SK-N-SH (cell line): ENCODE data around the gene CLEC6A. TPM values are rescaled to one million over a fixed set of nuclear protein-coding genes. Genes with fewer than 3 reads are reported as not detected.

ENCODE experiments used
- CTCF ChIA-PET: fragments of 300-600, 350-600 bp; formaldehyde crosslinking; extraction: SDS; loops from one replicate; lab custom pipeline; 2021; lab: Yijun Ruan, JAX
- POLR2A ChIA-PET: fragments of 350-600 bp; sonication (Branson Sonifier 250); formaldehyde crosslinking; extraction: SDS; loops from one replicate; lab custom pipeline; 2020; ENCODE audit warnings: antibody characterized with exemption, inconsistent platforms; lab: Yijun Ruan, JAX
- DNase-seq: peaks from one replicate; pipeline ENCODE4 v3.0.0; 2012
- H2AFZ ChIP-seq: fragments of 200-600 bp; sonication (generic); 2 replicates; pipeline ENCODE4 v1.8.1; 2016; ENCODE audit warnings: antibody characterized with exemption, mild to moderate bottlenecking, low read depth
- H3F3A ChIP-seq: fragments of 200-600 bp; sonication (generic); replicated peaks from 2 replicates; pipeline ENCODE3; 2016; ENCODE audit warnings: antibody characterized with exemption, mild to moderate bottlenecking; ENCODE audit not compliant: insufficient read depth
- H3K27ac ChIP-seq, 2 experiments: fragments of 200-500 bp in 1 of 2; fragments of 200-600 bp in 1 of 2; sonication (Bioruptor generic) in 1 of 2; sonication (generic), shearing (Covaris generic) in 1 of 2; 2 replicates each; pipeline versions ENCODE4 v1.5.1 to v1.6.1; 2014 to 2016; ENCODE audit warnings: low read depth in 2 of 2, inconsistent platforms in 1 of 2, low read length in 1 of 2, mild to moderate bottlenecking in 1 of 2, mixed read lengths in 1 of 2
- H3K27me3 ChIP-seq: fragments of 200-600 bp; sonication (generic), shearing (Covaris generic); 2 replicates; pipeline ENCODE4 v1.6.1; 2016; ENCODE audit warnings: mixed run types; ENCODE audit not compliant: insufficient read depth
- H3K36me3 ChIP-seq, 2 experiments: fragments of 200-500 bp in 1 of 2; fragments of 200-600 bp in 1 of 2; sonication (Bioruptor generic) in 1 of 2; sonication (generic) in 1 of 2; replicated peaks in 1 of 2; 2 replicates each; pipeline versions ENCODE3 to v1.5.1; 2014 to 2016; ENCODE audit warnings: low read length in 1 of 2, mild to moderate bottlenecking in 1 of 2; ENCODE audit not compliant: insufficient read depth in 2 of 2, control insufficient read depth in 1 of 2
- H3K4me1 ChIP-seq, 2 experiments: fragments of 200-500 bp in 1 of 2; fragments of 200-600 bp in 1 of 2; sonication (Bioruptor generic) in 1 of 2; sonication (generic), shearing (Covaris generic) in 1 of 2; 2 replicates each; pipeline versions ENCODE4 v1.5.1 to v1.6.1; 2014 to 2016; ENCODE audit warnings: low read depth in 1 of 2, low read length in 1 of 2, mixed run types in 1 of 2; ENCODE audit not compliant: insufficient read depth in 2 of 2, control insufficient read depth in 1 of 2
- H3K4me2 ChIP-seq: fragments of 200-600 bp; sonication (generic), shearing (Covaris generic); 2 replicates; pipeline ENCODE4 v1.6.1; 2017; ENCODE audit warnings: mixed run types
- H3K4me3 ChIP-seq, 2 experiments: fragments of 200-500 bp in 1 of 2; fragments of 200-600 bp in 1 of 2; sonication (Bioruptor generic) in 1 of 2; sonication (generic), shearing (Covaris generic) in 1 of 2; 2 replicates each; pipeline versions ENCODE4 v1.5.1 to v1.8.1; 2014 to 2016; ENCODE audit warnings: low read depth in 2 of 2, inconsistent platforms in 1 of 2, low read length in 1 of 2, mild to moderate bottlenecking in 1 of 2, mixed read lengths in 1 of 2, moderate library complexity in 1 of 2
- H3K79me2 ChIP-seq: fragments of 200-600 bp; sonication (generic); 2 replicates; pipeline ENCODE4 v1.8.1; 2017; ENCODE audit warnings: mild to moderate bottlenecking; ENCODE audit not compliant: insufficient read depth
- H3K9ac ChIP-seq: fragments of 200-600 bp; sonication (generic); 2 replicates; pipeline ENCODE4 v1.6.1; 2017; ENCODE audit warnings: mixed run types
- H3K9me2 ChIP-seq: fragments of 200-600 bp; sonication (generic); 2 replicates; pipeline ENCODE4 v1.6.1; 2017; ENCODE audit warnings: mixed run types
- H3K9me3 ChIP-seq: fragments of 200-600 bp; sonication (generic); 2 replicates; pipeline ENCODE4 v1.6.1; 2017; ENCODE audit warnings: mixed run types, mild to moderate bottlenecking, moderate library complexity
- H4K20me1 ChIP-seq: fragments of 200-600 bp; sonication (generic); 2 replicates; pipeline ENCODE4 v1.6.1; 2017; ENCODE audit warnings: mild to moderate bottlenecking, mixed run types; ENCODE audit not compliant: insufficient read depth
- FOXJ3 ChIP-seq: sonication (generic); formaldehyde crosslinking; IDR thresholded peaks from 2 replicates; pipeline ENCODE4 v1.5.1; 2020; ENCODE audit warnings: mild to moderate bottlenecking, missing genetic modification reagents
- GATA2 ChIP-seq: sonication (generic); formaldehyde crosslinking; IDR thresholded peaks from 2 replicates; pipeline ENCODE4 v1.5.0; 2020; ENCODE audit warnings: mild to moderate bottlenecking, missing genetic modification reagents
- NFIC ChIP-seq: IDR thresholded peaks from 2 replicates; pipeline ENCODE4 v1.4.0; 2012; ENCODE audit warnings: borderline replicate concordance
- WGBS: methylation state at CpG from one replicate; pipeline ENCODE4 v1.1.6; 2017; ENCODE audit warnings: low lambda C conversion rate; 5-methylcytosine and 5-hydroxymethylcytosine counted together
- polyA plus RNA-seq, 3 experiments: library from polyadenylated mRNA; depleted of rRNA; stranded (reverse); fragments of >200 nt; gene quantifications; 2 replicates each; pipeline ENCODE4 v1.2.3, GENCODE V29; 2012
- small RNA-seq, 7 experiments: library from RNA; depleted of rRNA; stranded (forward); fragments of <200 nt; gene quantifications; one replicate each; pipeline ENCODE3, GENCODE V24; 2012
- TF ChIP-seq, protein P1 (sequence below): IDR thresholded peaks from 2 replicates; pipeline ENCODE4 v1.4.0; 2012; ENCODE audit warnings: low read depth, borderline replicate concordance
- TF ChIP-seq, protein P2 (sequence below): IDR thresholded peaks from 2 replicates; pipeline ENCODE4; 2012

The CLEC6A gene
- polyA plus RNA-seq, 1 of the 3 experiments (the other 2 are of a cell fraction), result not detected

GRCh38 chr12:8519171-8519570 is 63.4 kb downstream of the CLEC6A start:
- H3F3A ChIP-seq, result no peaks in the 10 kb centered on the region
- TF ChIP-seq GATA2 (CRISPR knock-in tag) (no peak), FOXJ3 (no peak)
- TF ChIP-seq, protein P1, sequence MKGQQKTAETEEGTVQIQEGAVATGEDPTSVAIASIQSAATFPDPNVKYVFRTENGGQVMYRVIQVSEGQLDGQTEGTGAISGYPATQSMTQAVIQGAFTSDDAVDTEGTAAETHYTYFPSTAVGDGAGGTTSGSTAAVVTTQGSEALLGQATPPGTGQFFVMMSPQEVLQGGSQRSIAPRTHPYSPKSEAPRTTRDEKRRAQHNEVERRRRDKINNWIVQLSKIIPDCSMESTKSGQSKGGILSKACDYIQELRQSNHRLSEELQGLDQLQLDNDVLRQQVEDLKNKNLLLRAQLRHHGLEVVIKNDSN, result no peak
- TF ChIP-seq, all 33 proteins: peak for 0
- Histone ChIP-seq H3K4me1 (no peaks in the 10 kb centered on the region), H3K9me2 (no peaks in the 10 kb centered on the region), H3K4me2 (no peak overlapping the region), H3K9ac (no peak overlapping the region), H3K27ac (no peak overlapping the region), H3K27me3 (no peaks in the 10 kb centered on the region), H4K20me1 (no peaks in the 10 kb centered on the region), H3K9me3 (no peaks in the 10 kb centered on the region), H2AFZ (no peak overlapping the region), H3K36me3 (no peaks in the 10 kb centered on the region), H3K79me2 (no peaks in the 10 kb centered on the region), H3K4me3 (no peak overlapping the region)
- WGBS, result 2% methylated on average over 4 of the region's 4 CpGs
- no peak for DNase-seq
- ChIA-PET POLR2A (no interaction called here), CTCF (no interaction called here)

- no peaks in the 10 kb centered on the region for H4K20me1 ChIP-seq
- H3K4me1 ChIP-seq, result no peaks in the 10 kb centered on the region
- H3K36me3 ChIP-seq, result no peaks in the 10 kb centered on the region
- H3K9me2 ChIP-seq, result no peaks in the 10 kb centered on the region
- no peaks in the 10 kb centered on the region for H3F3A ChIP-seq
- no peaks in the 10 kb centered on the region; the same call in 1 of the 2 replicates for H3K27me3 ChIP-seq
- H3K9me3 ChIP-seq, result no peaks in the 10 kb centered on the region
- no peak overlapping the region for H2AFZ ChIP-seq
- POLR2A ChIA-PET, result no interaction called here
- CTCF ChIA-PET, result interaction anchor here (0.5 to 0.8 kb wide), 2 partner anchors 17 to 1495 kb away, joined by 3 read pairs; no protein-coding TSS in a partner anchor
- no peak overlapping the region for H3K4me2 ChIP-seq
- H3K9ac ChIP-seq, result no peak overlapping the region
- no peak for TF ChIP-seq NFIC
- TF ChIP-seq, protein P2, sequence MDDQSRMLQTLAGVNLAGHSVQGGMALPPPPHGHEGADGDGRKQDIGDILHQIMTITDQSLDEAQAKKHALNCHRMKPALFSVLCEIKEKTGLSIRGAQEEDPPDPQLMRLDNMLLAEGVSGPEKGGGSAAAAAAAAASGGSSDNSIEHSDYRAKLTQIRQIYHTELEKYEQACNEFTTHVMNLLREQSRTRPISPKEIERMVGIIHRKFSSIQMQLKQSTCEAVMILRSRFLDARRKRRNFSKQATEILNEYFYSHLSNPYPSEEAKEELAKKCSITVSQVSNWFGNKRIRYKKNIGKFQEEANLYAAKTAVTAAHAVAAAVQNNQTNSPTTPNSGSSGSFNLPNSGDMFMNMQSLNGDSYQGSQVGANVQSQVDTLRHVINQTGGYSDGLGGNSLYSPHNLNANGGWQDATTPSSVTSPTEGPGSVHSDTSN, result no peak
- no peaks in the 10 kb centered on the region for H3K79me2 ChIP-seq
- no peak overlapping the region for H3K27ac ChIP-seq
- 2% methylated on average over 15 of the region's 30 CpGs for WGBS
- no peak for DNase-seq
- no peak overlapping the region for H3K4me3 ChIP-seq
These were observed 71.7 kb downstream of the CLEC6A start for GRCh38 chr12:8527250-8528130.

Small RNAs within 50 kb of the gene (small RNA-seq; reads per million reads assigned to genes)
- gene RNU6-275P, result 0 reads per million in 7 experiments

Other genes with a start within 250 kb of the CLEC6A start
- gene FAM90A1, start 228.3 kb upstream of the CLEC6A start, polyA plus RNA-seq (2012; rRNA removed), result not detected in 2 replicates
- not detected in 2 replicates for gene CLEC4D, start 57.5 kb downstream of the CLEC6A start, polyA plus RNA-seq (2012; rRNA removed)
- not detected in 2 replicates for gene CLEC4E, start 84.9 kb downstream of the CLEC6A start, polyA plus RNA-seq (2012; rRNA removed)
- gene AICDA, start 156.9 kb downstream of the CLEC6A start, polyA plus RNA-seq (2012; rRNA removed), result not detected in 2 replicates
- 19.1 and 34.8 TPM in 2 replicates for gene MFAP5, start 206.9 kb downstream of the CLEC6A start, polyA plus RNA-seq (2012; rRNA removed)
- 24.5 and 33.3 TPM in 2 replicates for gene RIMKLB, start 242.0 kb downstream of the CLEC6A start, polyA plus RNA-seq (2012; rRNA removed)